Measurements from ENCODE around the gene FBRSL1. TPM values are rescaled to one million over a fixed set of nuclear protein-coding genes. Genes with fewer than 3 reads are reported as not detected.

The FBRSL1 gene
- total and polyA plus RNA-seq, 7 donors, result 3.9 to 37.0 (median 10.3) TPM

GRCh38 chr12:132518354-132518992 lies 28.5 kb downstream of the FBRSL1 start:
- TF ChIP-seq POLR2A (IDR thresholded peaks at IDR 0.05), result no peak
- no peak for TF ChIP-seq POLR2AphosphoS5 (IDR thresholded peaks at IDR 0.05)
- TF ChIP-seq CTCF (IDR thresholded peaks at IDR 0.05), result no peak
- TF ChIP-seq EP300 (IDR thresholded peaks at IDR 0.05), result no peak
- Histone ChIP-seq H3K4me3 (no peak overlapping the region), H3K9me3 (no peaks in the 10 kb centered on the region), H3K27me3 (no peaks in the 10 kb centered on the region), H3K4me1 (peaks cover 0 to 5% (median 1%) of the 10 kb centered on the region in 4 donors), H3K36me3 (peaks cover 0 to 16% (median 2%) of the 10 kb centered on the region in 4 donors), H3K27ac (no peak overlapping the region)
- DNase-seq, result no peak
- intact Hi-C loops (cut with DNase I), result no loop called here
- WGBS, 2 donors, result 95 to 99% methylated on average over 7 of the region's 7 CpGs

DNA sequence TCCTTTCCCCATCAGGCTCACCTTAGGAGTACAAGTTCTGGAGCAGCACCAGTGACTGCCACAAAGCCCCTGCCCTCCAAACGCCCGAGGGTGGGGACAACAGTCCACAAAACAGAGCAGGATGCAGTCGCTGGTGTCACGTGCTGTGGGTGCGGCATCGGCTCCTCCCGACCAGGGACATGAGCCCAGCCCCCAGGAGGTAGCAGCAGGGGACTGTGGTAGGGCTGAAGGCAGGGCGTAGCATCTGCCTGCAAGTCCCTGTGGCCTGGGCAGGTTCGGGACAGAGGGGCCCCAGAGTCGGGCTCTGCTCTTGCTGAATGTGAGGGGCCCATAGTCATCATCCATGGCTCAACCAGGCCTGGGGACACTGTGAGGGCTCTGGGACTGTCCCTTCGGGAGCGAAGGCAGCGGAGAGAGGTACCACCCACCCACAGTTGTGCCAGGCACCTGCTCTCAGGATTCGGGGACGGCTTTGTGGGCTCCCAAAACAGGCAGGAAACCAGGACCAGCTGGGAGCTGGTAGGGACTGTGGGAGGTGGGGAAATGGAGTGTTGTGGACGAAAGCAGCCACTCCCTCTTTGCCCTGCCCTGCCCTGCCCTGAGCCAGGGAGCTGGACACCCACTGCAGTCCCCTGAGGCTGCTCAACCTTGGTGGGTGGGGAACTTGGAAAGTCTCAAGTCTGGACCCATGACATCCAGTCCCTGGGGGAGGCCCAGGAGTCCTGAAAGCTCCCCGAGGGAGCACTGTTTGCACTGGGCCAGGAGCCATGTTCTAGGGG lies 30.7 kb downstream of the FBRSL1 start:
- no peak overlapping the region for H3K27ac ChIP-seq
- no peak for TF ChIP-seq CTCF (IDR thresholded peaks at IDR 0.05)
- TF ChIP-seq POLR2AphosphoS5 (IDR thresholded peaks at IDR 0.05), result no peak
- TF ChIP-seq POLR2A (IDR thresholded peaks at IDR 0.05), result no peak
- no peak for TF ChIP-seq EP300 (IDR thresholded peaks at IDR 0.05)
- 31 to 68% methylated on average over 17 of the region's 17 CpGs for WGBS, 2 donors
- H3K9me3 ChIP-seq, result no peaks in the 10 kb centered on the region
- H3K4me1 ChIP-seq, result peaks cover 0 to 14% (median 4%) of the 10 kb centered on the region in 4 donors
- no peak overlapping the region for H3K4me3 ChIP-seq
- H3K27me3 ChIP-seq, result no peaks in the 10 kb centered on the region
- DNase-seq, result no peak
- peaks cover 0 to 10% (median 0%) of the 10 kb centered on the region in 4 donors for H3K36me3 ChIP-seq
- intact Hi-C loops (cut with DNase I), result no loop called here

- 88 to 89% methylated on average over 15 of the region's 15 CpGs for WGBS, 2 donors
- Histone ChIP-seq H3K4me3 (no peak overlapping the region), H3K9me3 (no peaks in the 10 kb centered on the region), H3K27ac (no peak overlapping the region), H3K27me3 (no peaks in the 10 kb centered on the region), H3K4me1 (peaks cover 0 to 14% (median 4%) of the 10 kb centered on the region in 4 donors), H3K36me3 (peaks cover 0 to 16% (median 0%) of the 10 kb centered on the region in 4 donors)
- no peak for DNase-seq
- intact Hi-C loops (cut with DNase I), result no loop called here
- TF ChIP-seq POLR2AphosphoS5 (IDR thresholded peaks at IDR 0.05) (no peak), CTCF (IDR thresholded peaks at IDR 0.05) (no peak)
Observed at GRCh38 chr12:132521200-132521580, 31.2 kb downstream of the FBRSL1 start.

GRCh38 chr12:132521712-132522292 lies 31.9 kb downstream of the FBRSL1 start:
- TF ChIP-seq POLR2A (IDR thresholded peaks at IDR 0.05) (no peak), POLR2AphosphoS5 (IDR thresholded peaks at IDR 0.05) (no peak), CTCF (IDR thresholded peaks at IDR 0.05) (no peak), EP300 (IDR thresholded peaks at IDR 0.05) (no peak)
- Histone ChIP-seq H3K4me3 (no peak overlapping the region), H3K27me3 (no peaks in the 10 kb centered on the region), H3K36me3 (peaks cover 0 to 15% (median 0%) of the 10 kb centered on the region in 4 donors), H3K27ac (no peak overlapping the region), H3K9me3 (no peaks in the 10 kb centered on the region), H3K4me1 (peaks cover 0 to 14% (median 4%) of the 10 kb centered on the region in 4 donors)
- WGBS, 2 donors, result 79 to 86% methylated on average over 27 of the region's 27 CpGs
- intact Hi-C loops (cut with DNase I), result no loop called here
- no peak for DNase-seq

All from sigmoid colon (tissue), 7 donors.